DOHH2 (cell line): ENCODE results near the gene LYG1.
"Not testable (repeated sequence)": the region's sequence is repeated elsewhere in the genome, so short reads cannot be mapped to it uniquely, and the experiment has no call there.

Source experiments
- EZH2phosphoT487 ChIP-seq: fragments of 200-600 bp; sonication (generic); IDR thresholded peaks from 2 replicates; pipeline ENCODE4 v1.6.1; 2017; ENCODE audit warnings: borderline replicate concordance, mild to moderate bottlenecking, antibody characterized with exemption, low read length, moderate library complexity, mixed read lengths
- TF ChIP-seq, protein P1 (sequence below): fragments of 200-600 bp; sonication (generic); IDR thresholded peaks from one replicate; pipeline ENCODE4 v1.5.1; 2014; ENCODE audit warnings: antibody characterized with exemption, mild to moderate bottlenecking, low read depth, low read length; ENCODE audit not compliant: poor library complexity, severe bottlenecking

DNA sequence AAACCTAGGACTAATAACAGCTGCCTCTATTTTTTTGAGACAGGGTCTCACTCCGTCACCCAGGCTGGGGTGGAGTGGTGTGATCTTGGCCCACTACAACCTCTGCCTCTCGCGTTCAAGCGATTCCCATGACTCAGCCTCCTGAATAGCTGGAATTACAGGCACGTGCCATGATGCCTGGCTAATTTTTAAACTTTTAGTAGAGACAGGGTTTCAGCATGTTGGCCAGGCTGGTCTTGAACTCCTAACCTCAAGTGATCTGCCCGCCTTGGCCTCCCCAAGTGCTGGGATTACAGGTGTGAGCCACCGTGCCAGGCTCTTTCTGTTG lies 16.8 kb upstream of the LYG1 start:
- TF ChIP-seq, protein P1, sequence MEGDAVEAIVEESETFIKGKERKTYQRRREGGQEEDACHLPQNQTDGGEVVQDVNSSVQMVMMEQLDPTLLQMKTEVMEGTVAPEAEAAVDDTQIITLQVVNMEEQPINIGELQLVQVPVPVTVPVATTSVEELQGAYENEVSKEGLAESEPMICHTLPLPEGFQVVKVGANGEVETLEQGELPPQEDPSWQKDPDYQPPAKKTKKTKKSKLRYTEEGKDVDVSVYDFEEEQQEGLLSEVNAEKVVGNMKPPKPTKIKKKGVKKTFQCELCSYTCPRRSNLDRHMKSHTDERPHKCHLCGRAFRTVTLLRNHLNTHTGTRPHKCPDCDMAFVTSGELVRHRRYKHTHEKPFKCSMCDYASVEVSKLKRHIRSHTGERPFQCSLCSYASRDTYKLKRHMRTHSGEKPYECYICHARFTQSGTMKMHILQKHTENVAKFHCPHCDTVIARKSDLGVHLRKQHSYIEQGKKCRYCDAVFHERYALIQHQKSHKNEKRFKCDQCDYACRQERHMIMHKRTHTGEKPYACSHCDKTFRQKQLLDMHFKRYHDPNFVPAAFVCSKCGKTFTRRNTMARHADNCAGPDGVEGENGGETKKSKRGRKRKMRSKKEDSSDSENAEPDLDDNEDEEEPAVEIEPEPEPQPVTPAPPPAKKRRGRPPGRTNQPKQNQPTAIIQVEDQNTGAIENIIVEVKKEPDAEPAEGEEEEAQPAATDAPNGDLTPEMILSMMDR = not testable (repeated sequence)
- not testable (repeated sequence) for TF ChIP-seq EZH2phosphoT487
